ENCODE measurements around the gene MRPL40. TPM values are rescaled to one million over a fixed set of nuclear protein-coding genes. Genes with fewer than 3 reads are reported as not detected.

Gene MRPL40
- total and polyA plus RNA-seq, 9 donors = 21.1 to 46.9 (median 28.8) TPM

- TF ChIP-seq, protein P1, sequence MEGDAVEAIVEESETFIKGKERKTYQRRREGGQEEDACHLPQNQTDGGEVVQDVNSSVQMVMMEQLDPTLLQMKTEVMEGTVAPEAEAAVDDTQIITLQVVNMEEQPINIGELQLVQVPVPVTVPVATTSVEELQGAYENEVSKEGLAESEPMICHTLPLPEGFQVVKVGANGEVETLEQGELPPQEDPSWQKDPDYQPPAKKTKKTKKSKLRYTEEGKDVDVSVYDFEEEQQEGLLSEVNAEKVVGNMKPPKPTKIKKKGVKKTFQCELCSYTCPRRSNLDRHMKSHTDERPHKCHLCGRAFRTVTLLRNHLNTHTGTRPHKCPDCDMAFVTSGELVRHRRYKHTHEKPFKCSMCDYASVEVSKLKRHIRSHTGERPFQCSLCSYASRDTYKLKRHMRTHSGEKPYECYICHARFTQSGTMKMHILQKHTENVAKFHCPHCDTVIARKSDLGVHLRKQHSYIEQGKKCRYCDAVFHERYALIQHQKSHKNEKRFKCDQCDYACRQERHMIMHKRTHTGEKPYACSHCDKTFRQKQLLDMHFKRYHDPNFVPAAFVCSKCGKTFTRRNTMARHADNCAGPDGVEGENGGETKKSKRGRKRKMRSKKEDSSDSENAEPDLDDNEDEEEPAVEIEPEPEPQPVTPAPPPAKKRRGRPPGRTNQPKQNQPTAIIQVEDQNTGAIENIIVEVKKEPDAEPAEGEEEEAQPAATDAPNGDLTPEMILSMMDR (IDR thresholded peaks at IDR 0.05) = no peak
- no peak for TF ChIP-seq POLR2A (IDR thresholded peaks at IDR 0.05)
- TF ChIP-seq EP300 (IDR thresholded peaks at IDR 0.05) = no peak
- Histone ChIP-seq H3K4me1 (ENCODE audit: insufficient read depth) (no peaks in the 10 kb centered on the region), H3K4me3 (no peak overlapping the region), H3K27ac (no peak overlapping the region), H3K9me3 (no peaks in the 10 kb centered on the region), H3K36me3 (no peaks in the 10 kb centered on the region), H3K27me3 (no peaks in the 10 kb centered on the region)
- intact Hi-C loops (cut with DNase I) = no loop called here
- no peak for DNase-seq
- 83 to 94% (median 84%) methylated on average over 4 of the region's 4 CpGs for WGBS, 3 donors
Observed at GRCh38 chr22:19412478-19412877, 19.9 kb upstream of the MRPL40 start.

GRCh38 chr22:19412923-19413322 is 19.4 kb upstream of the MRPL40 start:
- intact Hi-C loops (cut with DNase I) = no loop called here
- H3K4me1 ChIP-seq (ENCODE audit: insufficient read depth) = no peaks in the 10 kb centered on the region
- 82 to 86% (median 86%) methylated on average over 4 of the region's 4 CpGs for WGBS, 3 donors

GRCh38 chr22:19419086-19419463 is 13.3 kb upstream of the MRPL40 start:
- Histone ChIP-seq H3K9me3 (no peaks in the 10 kb centered on the region), H3K4me3 (no peak overlapping the region)
- 85 to 90% (median 88%) methylated on average over 5 of the region's 5 CpGs for WGBS, 3 donors

More at GRCh38 chr22:19412923-19413322, 19.4 kb upstream of the MRPL40 start:
- H3K27me3 ChIP-seq = no peaks in the 10 kb centered on the region
- H3K27ac ChIP-seq = no peak overlapping the region
- H3K4me3 ChIP-seq = no peak overlapping the region
- no peak for TF ChIP-seq EP300 (IDR thresholded peaks at IDR 0.05)
- H3K36me3 ChIP-seq = no peaks in the 10 kb centered on the region
- no peak for DNase-seq
- no peaks in the 10 kb centered on the region for H3K9me3 ChIP-seq

DNA sequence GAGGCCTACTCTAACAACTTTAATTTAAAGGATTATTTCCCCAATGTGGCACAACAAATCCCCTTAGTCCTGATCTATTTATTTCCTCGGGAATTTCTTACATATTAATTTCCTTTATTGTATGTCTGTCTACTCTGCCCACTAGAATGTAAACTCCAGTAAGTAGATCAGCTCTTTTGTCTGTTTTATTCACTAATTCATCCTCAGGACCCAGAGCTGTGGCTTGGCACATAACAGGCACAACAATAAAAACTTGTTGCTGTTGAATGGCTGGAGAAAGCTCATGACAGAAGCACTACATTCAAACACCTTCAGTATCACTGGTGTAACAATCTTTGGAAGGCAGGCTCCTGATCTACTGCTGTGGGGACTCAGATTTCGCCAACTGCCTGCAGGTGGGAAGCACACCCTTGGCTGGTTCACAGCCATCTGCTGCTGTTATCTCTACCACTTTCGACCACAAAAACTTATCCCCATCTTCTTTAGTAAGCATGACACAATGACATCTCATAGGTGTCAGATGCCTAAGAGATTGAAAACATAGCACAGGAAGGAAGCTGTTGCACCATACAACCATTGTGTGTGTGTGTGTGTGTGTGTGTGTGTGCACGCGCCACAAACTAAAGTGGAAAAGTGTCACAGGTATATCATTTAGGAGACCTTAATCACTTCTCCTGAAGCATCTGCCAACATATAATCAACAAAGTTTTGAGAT is 12.7 kb upstream of the MRPL40 start:
- DNase-seq = no peak
- H3K4me3 ChIP-seq = no peak overlapping the region
- WGBS, 3 donors = 82 to 86% (median 82%) methylated on average over 5 of the region's 5 CpGs

More at GRCh38 chr22:19419086-19419463, 13.3 kb upstream of the MRPL40 start:
- H3K27me3 ChIP-seq = no peaks in the 10 kb centered on the region
- H3K4me1 ChIP-seq (ENCODE audit: insufficient read depth) = no peaks in the 10 kb centered on the region
- TF ChIP-seq, protein P1 (IDR thresholded peaks at IDR 0.05) = no peak
- TF ChIP-seq EP300 (IDR thresholded peaks at IDR 0.05) = no peak
- no peak for TF ChIP-seq POLR2A (IDR thresholded peaks at IDR 0.05)
- no peaks in the 10 kb centered on the region for H3K36me3 ChIP-seq
- intact Hi-C loops (cut with DNase I) = no loop called here
- no peak overlapping the region for H3K27ac ChIP-seq
- no peak for DNase-seq

GRCh38 chr22:19420321-19420720 is 12.0 kb upstream of the MRPL40 start:
- Histone ChIP-seq H3K27me3 (no peaks in the 10 kb centered on the region), H3K4me1 (ENCODE audit: insufficient read depth) (no peaks in the 10 kb centered on the region), H3K4me3 (no peak overlapping the region), H3K27ac (no peak overlapping the region), H3K9me3 (no peaks in the 10 kb centered on the region), H3K36me3 (no peaks in the 10 kb centered on the region)
- intact Hi-C loops (cut with DNase I) = loop anchor here in 1 of 4 donors (10.0 kb wide), 1 partner anchor 126 kb away; the partner anchor contains the start of gene CLTCL1
- 86 to 94% (median 92%) methylated on average over 6 of the region's 6 CpGs for WGBS, 3 donors
- TF ChIP-seq POLR2A (IDR thresholded peaks at IDR 0.05) = no peak
- TF ChIP-seq, protein P1 (IDR thresholded peaks at IDR 0.05) = no peak
- no peak for TF ChIP-seq EP300 (IDR thresholded peaks at IDR 0.05)
- DNase-seq = no peak

More for the DNA sequence above, 12.7 kb upstream of the MRPL40 start:
- Histone ChIP-seq H3K27me3 (no peaks in the 10 kb centered on the region), H3K36me3 (no peaks in the 10 kb centered on the region), H3K27ac (no peak overlapping the region), H3K4me1 (ENCODE audit: insufficient read depth) (no peaks in the 10 kb centered on the region), H3K9me3 (no peaks in the 10 kb centered on the region)
- no peak for TF ChIP-seq POLR2A (IDR thresholded peaks at IDR 0.05)
- intact Hi-C loops (cut with DNase I) = loop anchor here in 1 of 4 donors (10.0 kb wide), 1 partner anchor 125 kb away; the partner anchor contains the start of gene CLTCL1
